Activated T-helper 9 cell treated with anti-CD3 and anti-CD28 coated beads, Interleukin-2, amount 50 U/mL, for 16 hours (primary cell): Measurements from ENCODE around the gene PILRB.
"Not testable (repeated sequence)": the region's sequence is repeated elsewhere in the genome, so short reads cannot be mapped to it uniquely, and the experiment has no call there.

Experiments
- DNase-seq: peaks from one replicate; pipeline ENCODE4 v3.0.0-alpha.2; 2020; ENCODE audit warnings: low read depth

Gene PILRB

DNA sequence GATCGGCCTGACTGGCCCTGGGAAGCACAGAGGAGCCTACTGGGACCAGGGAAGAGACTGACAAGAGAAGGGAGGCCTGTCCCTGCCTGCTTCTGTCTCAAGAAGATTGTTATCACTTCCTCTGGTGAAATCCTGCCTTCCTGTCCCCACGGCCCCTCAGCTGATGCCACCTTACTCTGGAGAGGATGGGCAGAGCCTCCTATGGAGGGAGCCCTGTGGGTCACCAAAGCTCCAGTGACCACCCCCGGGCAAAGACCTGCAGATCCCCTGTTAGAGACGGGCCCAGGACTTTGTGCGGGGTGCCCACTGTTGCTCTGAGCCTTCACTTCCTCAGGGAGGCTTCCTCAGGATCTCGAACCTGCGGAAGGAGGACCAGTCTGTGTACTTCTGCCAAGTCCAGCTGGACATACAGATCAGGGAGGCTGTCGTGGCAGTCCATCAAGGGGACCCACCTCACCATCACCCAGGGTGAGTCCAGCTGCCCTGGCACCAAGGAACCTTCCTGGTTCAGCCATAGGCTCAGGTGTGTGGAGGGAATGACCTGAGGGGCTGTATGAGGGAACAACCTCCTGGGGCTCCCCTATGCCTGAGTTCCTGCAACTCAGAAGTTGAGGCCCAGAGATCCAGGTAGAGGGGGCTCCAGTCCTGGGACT, 1.4 kb upstream of the PILRB start:
- DNase-seq: no peak

DNA sequence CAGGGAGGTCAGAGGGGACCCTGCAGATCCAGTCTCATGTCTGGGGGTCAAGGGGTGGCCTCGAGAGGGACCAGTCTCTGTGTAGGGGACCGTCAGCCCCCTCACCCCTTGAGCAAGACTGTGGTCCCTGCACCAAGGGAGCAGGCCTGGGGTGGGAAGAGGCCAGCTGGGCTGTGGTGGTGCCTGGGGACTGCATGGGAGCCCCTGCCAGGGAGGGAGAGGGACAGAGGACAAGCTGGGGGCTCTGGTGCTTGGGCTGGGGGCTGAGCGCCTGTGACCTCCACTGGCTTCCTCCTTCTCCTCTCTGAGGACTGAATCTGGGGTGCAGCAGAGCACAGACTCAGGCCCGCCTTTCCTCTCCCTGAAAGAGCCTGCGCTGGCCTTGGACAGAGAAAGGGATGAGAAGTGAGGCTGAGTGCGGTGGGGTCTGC, 771 bp upstream of the PILRB start:
- no peak for DNase-seq

DNA sequence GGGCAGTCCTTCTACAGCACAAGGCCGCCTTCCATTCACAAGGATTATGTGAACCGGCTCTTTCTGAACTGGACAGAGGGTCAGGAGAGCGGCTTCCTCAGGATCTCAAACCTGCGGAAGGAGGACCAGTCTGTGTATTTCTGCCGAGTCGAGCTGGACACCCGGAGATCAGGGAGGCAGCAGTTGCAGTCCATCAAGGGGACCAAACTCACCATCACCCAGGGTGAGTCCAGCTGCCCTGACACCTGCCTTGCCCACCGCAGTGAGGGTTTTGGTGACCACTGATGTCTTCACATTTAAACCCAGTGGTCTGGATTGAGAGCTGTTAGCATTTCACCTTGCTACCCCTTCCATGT, 918 bp downstream of the PILRB start:
- no peak for DNase-seq

DNA sequence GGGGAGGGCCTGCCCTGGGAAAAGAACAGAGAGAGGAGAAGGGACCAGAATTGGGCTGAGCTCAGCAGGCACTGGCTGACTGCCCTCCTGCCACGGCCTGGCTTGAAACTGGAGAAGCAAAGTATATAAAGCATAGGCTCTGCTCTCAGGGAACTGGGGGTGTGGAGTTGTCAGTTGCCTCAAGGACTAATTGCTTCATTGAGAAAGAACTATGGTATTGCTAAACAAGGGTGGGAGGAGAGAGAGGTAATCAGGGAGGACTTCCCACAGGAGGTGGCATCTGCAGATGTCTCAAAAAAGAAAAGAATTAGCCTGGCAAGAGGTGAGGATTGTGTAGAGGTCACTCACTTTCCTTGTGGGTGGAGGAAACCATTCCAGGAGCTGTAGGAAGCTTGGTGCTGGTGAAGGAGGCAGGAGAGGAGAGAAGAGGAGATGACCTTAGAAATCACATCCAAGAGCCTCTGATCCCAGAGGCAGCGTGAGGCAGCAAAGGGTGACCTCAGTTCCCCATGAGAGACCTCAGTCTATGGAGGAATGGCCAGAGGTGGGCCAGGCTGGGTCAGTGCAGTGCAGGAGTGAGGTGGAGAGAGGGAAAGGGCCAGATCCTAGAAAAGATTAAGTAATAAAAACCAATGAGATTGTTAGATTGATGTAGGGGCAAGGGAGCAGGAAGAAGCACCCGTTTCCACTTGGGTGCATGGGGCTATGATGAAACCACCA, 2.4 kb downstream of the PILRB start:
- DNase-seq: no peak

DNA sequence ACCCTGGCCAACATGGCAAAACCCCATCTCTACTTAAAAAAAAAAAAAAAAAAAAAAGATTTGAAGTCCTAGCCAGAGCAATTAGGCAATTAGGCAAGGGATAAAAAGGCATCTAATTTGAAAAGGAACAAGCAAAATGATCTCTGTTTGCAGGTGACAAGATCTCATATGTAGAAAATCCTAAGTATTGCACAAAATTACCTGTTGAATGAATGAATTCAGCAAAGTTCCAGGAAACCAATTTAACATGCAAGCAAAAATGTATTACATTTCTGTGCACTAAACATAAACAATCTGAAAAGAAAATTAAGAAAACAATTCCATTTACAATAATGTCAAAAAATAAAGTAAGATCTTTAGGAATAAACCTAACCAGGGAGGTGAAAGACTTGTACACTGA, 5.2 kb downstream of the PILRB start:
- no peak for DNase-seq

DNA sequence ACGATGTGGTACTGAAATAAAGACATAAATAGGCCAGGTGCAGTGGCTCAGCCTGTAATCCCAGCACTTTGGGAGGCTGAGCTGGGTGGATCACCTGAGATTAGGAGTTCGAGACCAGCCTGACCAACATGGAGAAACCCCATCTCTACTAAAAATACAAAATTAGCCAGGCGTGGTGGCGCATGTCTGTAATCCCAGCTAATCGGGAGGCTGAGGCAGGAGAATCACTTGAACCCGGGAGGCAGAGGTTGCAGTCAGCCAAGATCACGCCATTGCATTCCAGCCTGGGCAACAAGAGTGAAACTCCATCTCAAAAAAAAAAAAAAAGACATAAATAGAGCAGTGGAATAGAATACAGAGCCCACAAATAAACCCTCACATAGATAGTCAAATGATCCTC, 5.9 kb downstream of the PILRB start:
- DNase-seq: not testable (repeated sequence)

DNA sequence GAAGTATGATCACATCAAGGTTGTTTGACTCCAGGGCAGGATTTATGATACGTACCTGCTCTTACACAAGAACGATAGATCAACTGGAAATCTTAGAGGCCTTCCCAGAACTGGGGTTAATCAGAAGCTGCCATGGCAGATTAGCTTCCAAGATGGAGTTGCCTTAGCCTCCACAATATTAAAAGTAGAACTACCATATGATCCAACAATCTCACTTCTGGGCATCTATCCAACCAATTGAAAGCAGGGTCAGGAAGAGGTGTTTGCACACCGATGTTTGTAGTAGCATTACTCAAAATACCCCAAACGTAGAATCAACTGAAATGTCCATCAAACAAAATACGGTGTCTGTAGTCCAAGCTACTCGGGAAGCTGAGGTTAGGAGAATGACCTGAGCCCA, 6.6 kb downstream of the PILRB start:
- no peak for DNase-seq

DNA sequence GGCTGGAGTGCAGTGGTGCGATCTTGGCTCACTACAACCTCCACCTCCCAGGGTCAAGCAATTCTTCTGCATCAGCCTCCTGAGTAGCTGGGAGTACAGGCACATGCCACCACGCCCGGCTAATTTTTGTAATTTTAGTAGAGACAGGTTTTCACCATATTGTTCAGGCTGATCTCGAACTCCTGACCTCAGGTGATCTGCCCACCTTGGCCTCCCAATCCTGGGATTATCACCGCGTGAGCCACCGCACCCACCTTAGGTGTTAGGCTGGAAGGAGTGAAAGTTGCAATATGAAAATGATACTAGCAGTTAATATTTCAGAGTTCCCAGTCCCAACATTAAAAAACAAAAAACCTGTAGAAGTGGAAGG, 8.1 kb downstream of the PILRB start:
- DNase-seq: not testable (repeated sequence)

DNA sequence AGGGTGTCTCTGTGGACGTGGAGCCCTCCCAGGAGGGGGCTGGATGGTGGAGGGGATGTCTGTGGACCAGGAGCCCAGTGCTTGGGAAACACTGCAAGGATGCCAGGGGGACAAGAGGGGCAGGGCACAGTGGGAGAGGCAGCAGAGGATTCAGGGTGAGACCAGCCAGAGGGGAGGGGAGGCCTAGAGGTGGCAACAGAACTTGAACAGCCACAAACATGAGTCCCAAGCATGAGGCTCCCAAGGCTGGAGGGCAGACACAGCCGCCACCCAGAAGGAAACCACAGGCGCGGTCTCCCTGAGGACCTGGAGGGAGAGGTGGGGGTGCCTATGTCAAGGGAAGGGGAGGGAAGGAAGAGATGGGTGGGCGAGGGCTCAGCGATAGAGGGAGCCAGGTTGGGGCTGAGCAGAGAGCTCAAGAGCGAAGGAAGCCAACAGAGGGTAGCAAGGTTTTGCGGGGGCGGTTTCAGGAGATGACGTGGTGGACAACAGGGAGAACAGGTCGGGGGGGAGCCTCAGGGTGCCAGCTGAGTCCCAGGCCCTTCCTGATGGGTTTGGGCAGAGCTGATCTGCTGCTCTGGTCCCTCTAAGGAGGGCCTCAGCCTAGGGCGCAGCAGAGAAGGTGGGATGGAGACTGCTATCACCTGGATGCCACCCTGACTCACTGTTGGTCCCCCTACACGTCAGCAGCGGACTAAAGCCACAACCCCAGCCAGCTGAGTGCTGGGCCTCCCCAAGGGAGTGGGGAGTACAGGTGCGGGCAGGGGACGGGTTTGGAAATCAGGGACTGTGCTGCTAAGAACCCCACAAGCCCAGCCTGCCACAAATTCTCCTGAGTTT, 8.7 kb downstream of the PILRB start:
- DNase-seq: no peak

DNA sequence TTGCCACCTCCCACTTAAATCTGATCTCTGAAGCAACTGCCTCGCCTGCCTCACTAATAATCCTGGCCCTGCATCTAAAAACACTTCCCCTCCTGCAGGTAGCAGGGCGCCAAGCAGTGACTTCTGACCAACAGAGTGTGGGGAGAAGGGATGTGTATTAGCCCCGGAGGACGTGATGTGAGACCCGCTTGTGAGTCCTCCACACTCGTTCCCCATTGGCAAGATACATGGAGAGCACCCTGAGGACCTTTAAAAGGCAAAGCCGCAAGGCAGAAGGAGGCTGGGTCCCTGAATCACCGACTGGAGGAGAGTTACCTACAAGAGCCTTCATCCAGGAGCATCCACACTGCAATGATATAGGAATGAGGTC, 9.3 kb downstream of the PILRB start:
- no peak for DNase-seq

DNA sequence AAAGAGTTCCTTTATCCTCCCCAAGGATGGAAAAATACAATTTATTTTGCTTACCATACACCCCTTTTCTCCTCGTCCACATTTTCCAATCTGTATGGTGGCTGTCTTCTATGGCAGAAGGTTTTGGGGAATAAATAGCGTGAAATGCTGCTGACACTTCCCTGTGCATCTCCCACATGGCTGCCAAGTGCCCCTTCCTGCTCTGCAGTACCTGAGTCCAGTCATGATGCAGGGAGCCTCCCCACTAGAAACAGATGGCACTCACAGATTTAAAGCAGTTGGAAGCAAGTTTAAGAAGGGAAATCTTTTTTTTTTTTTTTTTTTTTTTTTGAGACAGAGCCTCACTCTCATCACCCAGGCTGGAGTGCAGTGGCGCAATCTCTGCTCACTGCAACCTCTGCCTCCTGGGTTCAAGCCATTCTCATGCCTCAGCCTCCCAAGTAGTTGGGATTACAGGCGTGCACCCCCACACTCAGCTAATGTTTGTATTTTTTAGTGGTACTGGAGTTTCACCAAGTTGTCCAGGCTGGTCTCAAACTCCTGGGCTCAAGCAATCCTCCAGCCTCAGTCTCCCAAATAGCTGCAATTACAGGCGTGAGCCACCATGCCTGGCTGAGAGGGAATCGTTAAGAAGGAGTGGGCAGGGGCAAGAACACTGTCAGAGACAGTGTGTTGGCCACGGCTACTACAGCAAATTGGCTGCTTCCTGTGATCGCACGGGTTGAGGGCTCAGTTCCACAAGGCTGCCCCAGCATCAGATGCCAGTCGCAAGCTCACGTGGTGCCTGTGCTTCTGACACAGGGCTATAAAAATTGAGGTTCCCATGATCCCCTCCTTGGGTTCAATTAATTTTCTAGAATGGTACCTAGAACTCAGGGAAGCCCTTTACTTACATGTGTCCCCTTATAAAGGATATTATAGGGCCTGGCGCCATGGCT, 10.0 kb downstream of the PILRB start:
- no peak for DNase-seq

DNA sequence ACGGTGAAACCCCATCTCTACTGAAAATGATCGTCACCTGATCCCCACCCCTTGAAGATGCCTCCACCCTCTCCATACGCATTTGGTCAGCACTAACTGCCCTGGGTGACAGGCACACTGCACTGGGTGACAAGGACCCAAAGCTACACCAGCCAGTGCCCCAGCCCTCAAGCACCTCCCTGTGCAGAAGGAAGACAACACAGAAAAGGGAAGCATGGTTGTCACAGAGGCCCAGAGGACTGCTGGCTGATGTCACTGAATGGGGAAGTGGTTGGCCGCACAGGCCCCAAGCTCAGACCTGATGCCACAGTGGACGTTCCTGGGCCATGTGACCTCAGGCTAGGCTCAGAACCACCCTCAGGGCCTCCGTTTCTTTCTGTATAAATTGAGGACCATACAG, 11.2 kb downstream of the PILRB start:
- no peak for DNase-seq

DNA sequence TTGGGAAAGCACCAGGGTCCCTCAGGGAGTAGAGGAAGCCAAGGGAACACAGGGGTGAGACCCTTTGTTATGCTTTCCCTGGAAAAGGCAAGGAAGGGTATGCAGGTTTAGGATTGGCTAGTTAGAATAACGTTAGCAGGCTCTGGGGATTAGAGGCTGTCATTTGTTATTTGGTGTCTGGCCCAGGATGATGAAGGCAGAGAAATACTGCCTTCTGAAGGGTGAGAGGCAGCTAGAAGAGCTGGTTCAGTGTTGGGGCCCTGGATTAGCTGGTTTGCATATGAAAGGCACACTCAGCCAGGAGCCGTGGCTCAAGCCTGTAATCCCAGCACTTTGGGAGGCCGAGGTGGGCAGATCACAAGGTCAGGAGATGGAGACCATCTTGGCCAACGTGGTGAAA, 12.4 kb downstream of the PILRB start:
- DNase-seq: no peak

DNA sequence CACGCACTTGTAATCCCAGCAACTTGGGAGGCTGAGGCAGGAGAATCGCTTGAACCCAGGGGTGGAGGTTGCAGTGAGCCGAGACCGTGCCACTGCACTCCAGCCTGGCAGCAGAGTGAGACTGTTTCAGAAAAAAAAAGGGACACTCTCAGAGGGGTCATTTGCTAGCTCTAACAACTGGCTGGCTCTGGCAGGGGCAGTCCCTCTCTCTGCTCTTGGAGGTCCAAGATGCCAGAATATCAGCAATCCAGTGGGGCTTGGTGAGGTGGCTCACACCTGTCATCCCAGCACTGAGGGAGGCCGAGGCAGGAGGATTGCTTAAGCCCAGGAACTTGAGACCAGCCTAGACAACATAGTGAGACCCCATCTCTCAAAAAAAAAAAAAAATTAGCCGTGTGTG, 12.8 kb downstream of the PILRB start:
- no peak for DNase-seq

DNA sequence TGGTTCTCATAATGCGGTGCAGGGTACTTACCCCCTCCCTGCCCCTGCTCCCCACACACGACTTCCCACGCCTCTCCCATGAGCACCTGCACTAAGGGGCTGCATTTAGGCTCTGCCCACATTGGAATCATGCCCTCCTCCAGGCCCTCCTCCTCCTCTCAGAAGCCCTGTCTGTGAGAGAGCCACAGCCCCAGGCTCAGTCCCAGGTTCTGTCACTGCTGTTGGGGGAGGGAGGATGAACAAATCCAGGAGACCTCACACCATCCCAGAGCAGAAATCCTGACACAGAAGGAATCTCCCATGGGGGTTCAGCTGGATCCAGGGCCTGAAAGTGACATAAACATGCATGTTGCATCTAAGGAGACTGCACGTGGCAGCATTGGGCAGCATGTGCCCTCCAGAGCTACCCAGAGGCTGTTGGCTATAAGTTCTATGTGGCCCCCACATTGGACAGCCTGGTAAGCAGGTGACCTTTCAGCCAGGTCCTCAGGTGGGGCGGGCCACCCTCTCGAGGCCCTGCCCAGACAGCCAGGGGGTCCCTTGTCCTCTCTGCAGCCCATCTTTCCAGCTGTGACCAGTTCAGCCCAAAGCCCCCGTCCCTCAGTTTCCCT, 13.7 kb downstream of the PILRB start:
- DNase-seq: no peak

DNA sequence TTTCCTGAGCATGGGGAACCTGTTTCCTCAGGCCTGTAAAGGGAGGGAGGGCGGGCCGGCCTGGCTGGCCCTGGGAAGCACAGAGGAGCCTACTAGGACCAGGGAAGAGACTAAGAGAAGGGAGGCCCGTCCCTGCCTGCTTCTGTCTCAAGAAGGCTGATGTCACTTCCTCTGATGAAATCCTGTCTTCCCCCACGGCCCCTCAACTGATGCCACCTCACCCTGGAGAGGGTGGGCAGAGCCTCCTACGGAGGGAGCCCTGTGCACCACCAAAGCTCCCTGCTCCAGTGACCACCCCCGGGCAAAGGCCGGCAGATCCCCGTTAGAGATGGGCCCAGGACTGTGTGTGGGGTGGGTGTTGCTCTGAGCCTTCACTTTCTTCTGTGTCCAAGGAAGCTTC, 14.3 kb downstream of the PILRB start:
- DNase-seq: no peak

DNA sequence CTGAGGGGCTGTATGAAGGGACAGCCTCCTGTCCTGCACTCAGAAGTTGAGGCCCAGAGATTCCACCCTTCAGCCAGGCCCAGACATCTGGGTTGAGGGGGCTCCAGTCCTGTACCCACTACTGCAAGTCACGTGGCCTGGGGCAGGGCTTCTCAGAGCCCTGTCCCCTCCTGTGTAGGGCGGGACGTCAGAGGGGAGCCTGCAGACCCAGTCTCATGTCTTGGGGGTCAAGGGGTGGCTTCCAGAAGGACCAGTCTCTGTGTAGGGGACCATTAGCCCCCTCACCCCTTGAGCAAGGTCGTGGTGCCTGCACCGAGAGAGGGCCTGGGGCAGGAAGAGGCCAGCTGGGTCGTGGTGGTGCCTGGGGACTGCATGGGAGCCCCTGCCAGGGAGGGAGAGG, 14.8 kb downstream of the PILRB start:
- DNase-seq: no peak

DNA sequence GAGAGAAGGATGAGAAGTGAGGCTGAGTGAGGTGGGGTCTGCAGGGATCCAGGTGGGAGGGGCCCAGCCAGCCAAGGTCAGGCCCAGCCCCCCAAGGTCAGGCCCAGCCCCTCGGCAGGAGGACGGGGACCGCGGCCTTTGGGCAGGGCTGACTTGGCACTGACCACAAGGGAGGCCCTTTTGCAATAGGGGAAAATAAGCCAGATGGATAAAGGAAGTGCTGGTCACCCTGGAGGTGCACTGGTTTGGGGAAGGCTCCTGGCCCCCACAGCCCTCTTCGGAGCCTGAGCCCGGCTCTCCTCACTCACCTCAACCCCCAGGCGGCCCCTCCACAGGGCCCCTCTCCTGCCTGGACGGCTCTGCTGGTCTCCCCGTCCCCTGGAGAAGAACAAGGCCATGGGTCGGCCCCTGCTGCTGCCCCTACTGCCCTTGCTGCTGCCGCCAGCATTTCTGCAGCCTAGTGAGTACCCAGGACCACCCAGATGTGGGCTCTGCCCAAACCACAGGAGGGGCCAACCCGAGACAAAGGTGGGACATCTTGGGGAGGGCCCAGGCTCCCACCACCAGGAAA, 15.4 kb downstream of the PILRB start, which contains the start of gene PILRA:
TSS of gene PILRA (plus strand) at position 227 of the 571 bp plus-strand sequence. CDS start at position 397, 170 bp downstream.
- DNase-seq: no peak

DNA sequence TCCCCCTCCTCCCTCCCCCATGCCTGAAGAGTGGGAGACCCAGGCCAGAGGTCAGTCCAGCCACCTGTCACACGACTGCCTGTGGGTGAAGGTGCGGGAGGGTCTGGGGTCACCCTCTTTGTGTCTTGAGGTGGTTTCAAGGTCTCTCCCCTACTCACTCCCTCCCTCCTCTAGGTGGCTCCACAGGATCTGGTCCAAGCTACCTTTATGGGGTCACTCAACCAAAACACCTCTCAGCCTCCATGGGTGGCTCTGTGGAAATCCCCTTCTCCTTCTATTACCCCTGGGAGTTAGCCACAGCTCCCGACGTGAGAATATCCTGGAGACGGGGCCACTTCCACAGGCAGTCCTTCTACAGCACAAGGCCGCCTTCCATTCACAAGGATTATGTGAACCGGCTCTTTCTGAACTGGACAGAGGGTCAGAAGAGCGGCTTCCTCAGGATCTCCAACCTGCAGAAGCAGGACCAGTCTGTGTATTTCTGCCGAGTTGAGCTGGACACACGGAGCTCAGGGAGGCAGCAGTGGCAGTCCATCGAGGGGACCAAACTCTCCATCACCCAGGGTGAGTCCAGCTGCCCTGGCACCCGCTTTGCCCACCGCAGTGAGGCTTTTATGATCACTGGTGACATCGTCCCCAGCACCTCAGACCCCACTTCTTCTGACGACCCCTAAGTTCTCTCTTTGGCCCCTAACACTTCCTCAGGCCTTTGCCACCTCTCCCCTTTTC, 16.1 kb downstream of the PILRB start:
- not testable (repeated sequence) for DNase-seq

DNA sequence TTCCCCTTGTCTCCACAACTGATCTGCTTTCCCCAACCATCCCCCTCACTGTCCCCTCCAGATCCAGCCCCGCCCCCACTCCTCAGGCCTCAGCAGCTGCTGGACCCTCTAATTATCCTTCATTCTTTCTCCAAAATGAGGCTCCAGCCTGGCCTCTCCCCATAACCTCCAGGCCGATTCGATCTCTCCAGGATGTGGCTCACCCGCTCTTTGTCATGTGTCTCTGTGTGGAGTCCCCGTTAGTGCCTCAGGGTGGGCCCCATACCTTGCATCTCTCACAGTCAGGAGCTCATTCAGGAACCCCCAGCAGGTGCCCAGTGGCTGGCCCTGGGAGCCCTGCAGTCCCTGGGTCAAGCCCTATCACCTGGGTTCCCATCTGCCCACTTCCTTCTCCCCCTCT, 16.7 kb downstream of the PILRB start:
- no peak for DNase-seq

DNA sequence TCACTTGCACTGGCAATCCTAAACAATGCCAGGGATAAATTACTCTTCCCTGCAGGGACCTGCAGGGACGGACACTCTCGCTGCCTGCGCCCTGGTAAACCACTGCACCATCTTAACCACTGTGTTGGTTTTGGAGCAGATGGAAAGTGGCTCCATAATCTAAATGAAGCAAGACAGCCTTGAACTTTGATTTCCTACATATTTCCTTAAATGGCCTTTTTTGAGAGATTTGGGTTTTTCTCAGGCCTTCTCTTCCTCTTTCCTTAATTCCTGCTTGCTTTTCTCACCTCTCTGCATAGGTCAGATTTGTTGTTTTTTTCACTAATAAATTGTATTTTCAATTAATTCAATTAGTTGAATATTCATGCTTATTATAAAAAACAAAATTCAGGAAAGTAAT, 18.1 kb downstream of the PILRB start:
- DNase-seq: no peak
